ENCODE results near the gene ESF1. TPM values are rescaled to one million over a fixed set of nuclear protein-coding genes. Genes with fewer than 3 reads are reported as not detected.

Gene ESF1
- total and polyA plus RNA-seq, 9 of the 15 experiments (the other 6 are each of a cell fraction or from before 2014, with no cell fraction given): 7.0 to 30.4 (median 18.6) TPM

GRCh38 chr20:13814672-13815071 lies 30.0 kb upstream of the ESF1 start:
- ChIA-PET POLR2A (no interaction called here), CTCF (ENCODE audit: low intra/inter-chr PET ratio) (no interaction called here)
- Histone ChIP-seq H4K20me1 (replicated peaks; ENCODE audit: control insufficient read depth, insufficient read depth, low read length) (no peaks in the 10 kb centered on the region), H3K36me3 (ENCODE audit: control insufficient read depth, insufficient read depth, low read length) (peaks cover 85% of the 10 kb centered on the region; the same call in 2 of the 3 replicates), H2AFZ (ENCODE audit: low read depth, low read length) (no peak overlapping the region), H3K9me3 (replicated peaks; ENCODE audit: control insufficient read depth, insufficient read depth, low read depth, low read length) (no peaks in the 10 kb centered on the region), H3K4me1 (replicated peaks in 1 of 2; ENCODE audit: control insufficient read depth in 2 of 2, insufficient read depth in 2 of 2, low read length in 2 of 2) (no peaks in the 10 kb centered on the region), H3K79me2 (ENCODE audit: control insufficient read depth, insufficient read depth, low read length) (no peaks in the 10 kb centered on the region), H3K4me2 (ENCODE audit: insufficient read depth, low read length) (no peak overlapping the region), H3K4me3 (no peak overlapping the region), H3K9me1 (ENCODE audit: control insufficient read depth, insufficient read depth, low read length) (no peaks in the 10 kb centered on the region), H3K27me3 (ENCODE audit: control insufficient read depth in 2 of 2, insufficient read depth in 2 of 2, low read length in 2 of 2) (no peaks in the 10 kb centered on the region), H3K27ac (ENCODE audit: extremely low read depth, low read depth, low read length) (no peak overlapping the region), H3K9ac (ENCODE audit: insufficient read depth in 1 of 2, low read depth in 2 of 2, low read length in 2 of 2) (no peak overlapping the region)
- intact Hi-C loops (cut with micrococcal nuclease) (no loop called here), in situ Hi-C loops (cut with MboI) (no loop called here)
- no peak for DNase-seq (ENCODE audit: extremely low read depth in 1 of 4, low spot score in 3 of 4)
- no peak for FAIRE-seq
- TF ChIP-seq ZNF407 (IDR thresholded peaks at IDR 0.05; ENCODE audit: low read depth) (no peak), KLF13 (tag; IDR thresholded peaks at IDR 0.05; ENCODE audit: borderline replicate concordance, low read depth) (no peak), ZNF354B (CRISPR knock-in tag; IDR thresholded peaks at IDR 0.05) (no peak), ZBED1 (IDR thresholded peaks at IDR 0.05) (no peak), NR0B1 (IDR thresholded peaks at IDR 0.05; ENCODE audit: partially characterized antibody) (no peak)
- 88% methylated on average over 4 of the region's 4 CpGs for WGBS (ENCODE audit: insufficient coverage, low coverage, missing lambda C conversion rate)
- BruUV-seq (replicated peaks): no TSS peak
- ATAC-seq: no peak

Measured in K562 (cell line).